ENCODE measurements around the gene TMEM43. TPM values are rescaled to one million over a fixed set of nuclear protein-coding genes. Genes with fewer than 3 reads are reported as not detected.

TMEM43 gene
- polyA plus RNA-seq, 10 donors: 49.7 to 71.3 (median 57.8) TPM

GRCh38 chr3:14148041-14148985 is 23.5 kb downstream of the TMEM43 start:
- no peak for DNase-seq

- no peak for DNase-seq
These were observed 25.2 kb downstream of the TMEM43 start for GRCh38 chr3:14150078-14150477.

GRCh38 chr3:14150491-14151230 is 25.8 kb downstream of the TMEM43 start:
- DNase-seq: no peak

GRCh38 chr3:14151471-14152083 is 26.7 kb downstream of the TMEM43 start:
- DNase-seq: no peak

GRCh38 chr3:14152233-14152962 is 27.5 kb downstream of the TMEM43 start:
- DNase-seq: no peak

GRCh38 chr3:14152963-14153355 is 28.1 kb downstream of the TMEM43 start:
- no peak for DNase-seq

GRCh38 chr3:14153663-14154062 is 28.8 kb downstream of the TMEM43 start:
- no peak for DNase-seq

- DNase-seq: no peak
These were observed 29.4 kb downstream of the TMEM43 start for GRCh38 chr3:14154276-14154675.

- no peak for DNase-seq
These were observed 30.1 kb downstream of the TMEM43 start for GRCh38 chr3:14154895-14155440.

- no peak for DNase-seq
These were observed 31.3 kb downstream of the TMEM43 start for GRCh38 chr3:14156201-14156600.

GRCh38 chr3:14156843-14157561 is 32.1 kb downstream of the TMEM43 start:
- no peak for DNase-seq

GRCh38 chr3:14157951-14158350 is 33.1 kb downstream of the TMEM43 start:
- DNase-seq: no peak

GRCh38 chr3:14158370-14158769 is 33.5 kb downstream of the TMEM43 start:
- DNase-seq: no peak

GRCh38 chr3:14159426-14159825 is 34.6 kb downstream of the TMEM43 start:
- no peak for DNase-seq

- no peak for DNase-seq
These were observed 36.4 kb downstream of the TMEM43 start for GRCh38 chr3:14161282-14161681.

- no peak for DNase-seq
These were observed 37.3 kb downstream of the TMEM43 start for GRCh38 chr3:14162178-14162577.

GRCh38 chr3:14166877-14167603 is 42.2 kb downstream of the TMEM43 start:
- DNase-seq: no peak

- no peak for DNase-seq
These were observed 44.6 kb downstream of the TMEM43 start for GRCh38 chr3:14169435-14169834.

- DNase-seq: no peak
These were observed 45.0 kb downstream of the TMEM43 start for GRCh38 chr3:14169871-14170270.

- peak in 1 of 3 donors; percentile 63 for DNase-seq
These were observed 45.8 kb downstream of the TMEM43 start for GRCh38 chr3:14170531-14171159.

Measured in muscle of back (tissue), 11 donors.